ENCODE results near the gene PTPRU.

Gene PTPRU

GRCh38 chr1:29364101-29364678, 127.9 kb downstream of the PTPRU start:
- no peak for DNase-seq (ENCODE audit: low read depth in 2 of 2)

- no peak for DNase-seq (ENCODE audit: low read depth in 2 of 2)
Measured at GRCh38 chr1:29365906-29366670, 129.8 kb downstream of the PTPRU start.

GRCh38 chr1:29368936-29369932, 132.9 kb downstream of the PTPRU start:
- DNase-seq (ENCODE audit: low read depth in 2 of 2): no peak

- no peak for DNase-seq (ENCODE audit: low read depth in 2 of 2)
Measured at GRCh38 chr1:29370067-29370466, 133.7 kb downstream of the PTPRU start.

GRCh38 chr1:29371332-29371731, 135.0 kb downstream of the PTPRU start:
- DNase-seq (ENCODE audit: low read depth in 2 of 2): no peak

- DNase-seq (ENCODE audit: low read depth in 2 of 2): no peak
Measured at GRCh38 chr1:29372108-29372507, 135.8 kb downstream of the PTPRU start.
